K562 (cell line): Measurements from ENCODE around the gene SLFNL1. TPM values are rescaled to one million over a fixed set of nuclear protein-coding genes. Genes with fewer than 3 reads are reported as not detected.

Source experiments
- ADNP ChIP-seq: fragments of 200-800 bp; sonication (Bioruptor generic); IDR thresholded peaks from 2 replicates; pipeline ENCODE4 v1.6.1; 2016; ENCODE audit warnings: missing genetic modification characterization, missing compliant biosample characterization
- ARID1B ChIP-seq: fragments of 450-650 bp; IDR thresholded peaks from 2 replicates; pipeline ENCODE4 v1.6.1; 2016; ENCODE audit warnings: antibody characterized with exemption, mild to moderate bottlenecking, inconsistent platforms
- ARID2 ChIP-seq: fragments of 450-650 bp; IDR thresholded peaks from 2 replicates; pipeline ENCODE4 v1.6.1; 2017; ENCODE audit warnings: antibody characterized with exemption, mild to moderate bottlenecking
- ATF1 ChIP-seq, 2 experiments: fragments of 450-650 bp in 1 of 2; IDR thresholded peaks; 2 replicates each; pipeline ENCODE4 v1.6.1; 2016; ENCODE audit warnings: missing compliant biosample characterization in 1 of 2, missing genetic modification characterization in 1 of 2
- DDX20 ChIP-seq: fragments of 450-650 bp; IDR thresholded peaks from 2 replicates; pipeline ENCODE4 v1.6.1; 2016; ENCODE audit warnings: missing genetic modification characterization, low read depth, mild to moderate bottlenecking, missing compliant biosample characterization, moderate library complexity
- ELF1 ChIP-seq: fragments of 200-800 bp; sonication (Bioruptor generic); IDR thresholded peaks from 2 replicates; pipeline ENCODE4 v1.6.1; 2016; ENCODE audit warnings: missing genetic modification characterization, missing compliant biosample characterization
- EZH2 ChIP-seq: IDR thresholded peaks from 2 replicates; pipeline ENCODE4 v1.6.1; 2012; ENCODE audit warnings: low read depth, mild to moderate bottlenecking, inconsistent platforms, low read length, borderline replicate concordance
- MAX ChIP-seq: sonication (generic); formaldehyde crosslinking; IDR thresholded peaks from 2 replicates; pipeline ENCODE4 v1.9.0; 2022; ENCODE audit warnings: mild to moderate bottlenecking, missing genetic modification reagents
- NRF1 ChIP-seq, 2 experiments: fragments of 450-650 bp; IDR thresholded peaks in 1 of 2; conservative IDR thresholded peaks in 1 of 2; 2 replicates each; pipeline ENCODE4 v1.6.1; 2014; ENCODE audit warnings: mild to moderate bottlenecking in 2 of 2
- NUFIP1 ChIP-seq: fragments of 450-650 bp; IDR thresholded peaks from 2 replicates; pipeline ENCODE4 v1.6.1; 2018; ENCODE audit not compliant: partially characterized antibody
- PHB ChIP-seq: fragments of 250-450 bp; sonication (Bioruptor Pico); IDR thresholded peaks from 2 replicates; pipeline ENCODE4 v1.5.0; 2021
- POU5F1 ChIP-seq: fragments of 150-350 bp; IDR thresholded peaks from 2 replicates; pipeline ENCODE4 v1.6.1; 2014; ENCODE audit warnings: borderline replicate concordance, low read length, low read depth, mild to moderate bottlenecking; ENCODE audit not compliant: partially characterized antibody
- PURB ChIP-seq: sonication (generic); formaldehyde crosslinking; IDR thresholded peaks from 2 replicates; pipeline ENCODE4 v1.9.0; 2021; ENCODE audit warnings: low read depth, mild to moderate bottlenecking, missing genetic modification reagents
- SMAD1 ChIP-seq: fragments of 150-350 bp; IDR thresholded peaks from 2 replicates; pipeline ENCODE4 v1.6.1; 2014; ENCODE audit warnings: low read length, low read depth; ENCODE audit not compliant: partially characterized antibody
- SMAD2 ChIP-seq: fragments of 150-350 bp; IDR thresholded peaks from 2 replicates; pipeline ENCODE4 v1.6.1; 2014; ENCODE audit warnings: low read depth, mild to moderate bottlenecking, low read length
- SPI1 ChIP-seq: IDR thresholded peaks from 2 replicates; pipeline ENCODE4 v1.6.1; 2011; ENCODE audit warnings: low read depth, low read length, control low read depth, borderline replicate concordance
- TAF15 ChIP-seq: fragments of 200-400 bp; formaldehyde crosslinking; IDR thresholded peaks from 2 replicates; pipeline ENCODE4 v1.6.1; 2017; ENCODE audit warnings: mild to moderate bottlenecking, low read depth, low read length, moderate library complexity
- TBP ChIP-seq: optimal IDR thresholded peaks from 2 replicates; pipeline ENCODE3; 2011; ENCODE audit warnings: low read depth, low read length, improper control_type of control experiment
- TEAD1 ChIP-seq, 2 experiments: fragments of 450-650 bp in 1 of 2; sonication (generic) in 1 of 2; formaldehyde crosslinking; IDR thresholded peaks; 2 replicates each; pipeline versions ENCODE4 v1.4.0 to v1.8.0; 2020 to 2022; ENCODE audit warnings: mild to moderate bottlenecking in 2 of 2, missing genetic modification reagents in 1 of 2
- XRCC3 ChIP-seq: fragments of 450-650 bp; IDR thresholded peaks from 2 replicates; pipeline ENCODE4 v1.6.1; 2017; ENCODE audit warnings: mild to moderate bottlenecking, moderate library complexity
- ZBTB8A ChIP-seq: fragments of 450-650 bp; IDR thresholded peaks from 2 replicates; pipeline ENCODE4 v1.6.1; 2018; ENCODE audit warnings: mild to moderate bottlenecking, moderate library complexity; ENCODE audit not compliant: partially characterized antibody
- ZC3H4 ChIP-seq: sonication (generic); formaldehyde crosslinking; IDR thresholded peaks from 2 replicates; pipeline ENCODE4 v1.9.0; 2021; ENCODE audit warnings: missing genetic modification reagents, borderline replicate concordance
- ZNF121 ChIP-seq: sonication (generic); formaldehyde crosslinking; conservative IDR thresholded peaks from 2 replicates; pipeline ENCODE4 v1.8.0; 2022; ENCODE audit warnings: missing genetic modification reagents
- ZNF134 ChIP-seq: fragments of 250-450 bp; sonication (Bioruptor Pico); conservative IDR thresholded peaks from 2 replicates; pipeline ENCODE4 v1.4.0; 2020
- ZNF23 ChIP-seq: fragments of 250-450 bp; sonication (Bioruptor Pico); IDR thresholded peaks from 2 replicates; pipeline ENCODE4 v1.4.0; 2020; ENCODE audit warnings: mild to moderate bottlenecking
- ZNF282 ChIP-seq: sonication (generic); formaldehyde crosslinking; IDR thresholded peaks from 2 replicates; pipeline ENCODE4 v1.8.1; 2023; ENCODE audit warnings: missing genetic modification reagents
- ZNF324 ChIP-seq: fragments of 250-450 bp; sonication (Bioruptor Pico); IDR thresholded peaks from 2 replicates; pipeline ENCODE4 v1.4.0; 2020; ENCODE audit warnings: mild to moderate bottlenecking
- ZNF511 ChIP-seq: sonication (generic); formaldehyde crosslinking; IDR thresholded peaks from 2 replicates; pipeline ENCODE4 v1.8.0; 2022; ENCODE audit warnings: mild to moderate bottlenecking, missing genetic modification reagents
- ZNF586 ChIP-seq: fragments of 450-650 bp; formaldehyde crosslinking; conservative IDR thresholded peaks from 2 replicates; pipeline ENCODE4 v1.4.0; 2020; ENCODE audit warnings: mild to moderate bottlenecking, moderate library complexity
- polyA plus RNA-seq, 8 experiments: library from polyadenylated mRNA; depleted of rRNA in 4 of 8; stranded (reverse) in 5 of 8; unstranded in 3 of 8; fragments of >200 nt; fragmentation: Nextera tagmentation in 2 of 8; fragmentation: Illumina TruSeq in 1 of 8; extraction: Ambion mirVana in 2 of 8; extraction: Trizol in 1 of 8; gene quantifications; 2 replicates each; pipeline versions ENCODE4 v1.2.1 to v1.2.3, GENCODE V29; 2011 to 2014; ENCODE audit warnings: inconsistent platforms in 1 of 8, missing spikeins in 1 of 8
- total RNA-seq, 7 experiments: library from RNA; depleted of rRNA in 6 of 7; stranded (reverse); fragments of >200 nt in 6 of 7; fragmentation: Illumina TruSeq in 2 of 7; extraction: Trizol in 2 of 7; gene quantifications; 2 replicates each; pipeline versions ENCODE4 v1.2.1 to v1.2.3, GENCODE V29; 2011 to 2021; ENCODE audit warnings: low replicate concordance in 1 of 7
- TF ChIP-seq, protein P1 (sequence below): fragments of 450-650 bp; IDR thresholded peaks from 2 replicates; pipeline ENCODE4 v1.6.1; 2016; ENCODE audit warnings: mild to moderate bottlenecking

The SLFNL1 gene
- total and polyA plus RNA-seq, 9 of the 15 experiments (the other 6 are each of a cell fraction or from before 2014, with no cell fraction given): 0.05 to 0.14 (median 0.06) TPM; not detected in 5

DNA sequence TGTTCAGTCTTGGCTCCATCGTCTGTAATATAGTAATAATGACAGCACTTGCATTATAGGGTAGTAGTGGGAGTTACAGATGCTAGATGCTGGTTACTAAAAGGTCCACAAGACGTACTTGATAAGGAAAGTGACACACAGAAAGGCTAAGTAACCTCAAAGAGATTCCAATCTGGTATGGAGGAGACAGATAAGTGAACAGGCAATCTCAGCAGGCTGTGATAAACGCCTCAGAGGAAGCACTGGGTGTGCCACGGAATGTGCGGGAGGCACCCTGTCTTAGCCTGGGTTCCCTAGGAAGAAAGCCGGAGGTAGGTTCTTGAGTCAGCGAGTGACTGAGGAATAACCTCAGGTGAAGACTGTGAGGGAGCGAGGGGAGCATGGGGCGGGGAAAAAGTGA is 46.6 kb downstream of the SLFNL1 start (continued):
- no peak for TF ChIP-seq ATF1 (CRISPR knock-in tag; IDR thresholded peaks at IDR 0.05)
- peak; percentile 40; the same call in 1 of the 2 replicates for TF ChIP-seq ATF1 (tag; IDR thresholded peaks at IDR 0.05)
- TF ChIP-seq, protein P1, sequence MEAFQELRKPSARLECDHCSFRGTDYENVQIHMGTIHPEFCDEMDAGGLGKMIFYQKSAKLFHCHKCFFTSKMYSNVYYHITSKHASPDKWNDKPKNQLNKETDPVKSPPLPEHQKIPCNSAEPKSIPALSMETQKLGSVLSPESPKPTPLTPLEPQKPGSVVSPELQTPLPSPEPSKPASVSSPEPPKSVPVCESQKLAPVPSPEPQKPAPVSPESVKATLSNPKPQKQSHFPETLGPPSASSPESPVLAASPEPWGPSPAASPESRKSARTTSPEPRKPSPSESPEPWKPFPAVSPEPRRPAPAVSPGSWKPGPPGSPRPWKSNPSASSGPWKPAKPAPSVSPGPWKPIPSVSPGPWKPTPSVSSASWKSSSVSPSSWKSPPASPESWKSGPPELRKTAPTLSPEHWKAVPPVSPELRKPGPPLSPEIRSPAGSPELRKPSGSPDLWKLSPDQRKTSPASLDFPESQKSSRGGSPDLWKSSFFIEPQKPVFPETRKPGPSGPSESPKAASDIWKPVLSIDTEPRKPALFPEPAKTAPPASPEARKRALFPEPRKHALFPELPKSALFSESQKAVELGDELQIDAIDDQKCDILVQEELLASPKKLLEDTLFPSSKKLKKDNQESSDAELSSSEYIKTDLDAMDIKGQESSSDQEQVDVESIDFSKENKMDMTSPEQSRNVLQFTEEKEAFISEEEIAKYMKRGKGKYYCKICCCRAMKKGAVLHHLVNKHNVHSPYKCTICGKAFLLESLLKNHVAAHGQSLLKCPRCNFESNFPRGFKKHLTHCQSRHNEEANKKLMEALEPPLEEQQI: no peak
- no peak for TF ChIP-seq XRCC3
- TF ChIP-seq NRF1 (conservative IDR thresholded peaks at IDR 0.05 in 1 of 2, IDR thresholded peaks at IDR 0.05 in 1 of 2): peak in 1 of 2 experiments; percentile 30; a peak in 1 of 4 replicates
- TF ChIP-seq TAF15: no peak
- no peak for TF ChIP-seq ARID2
- TF ChIP-seq DDX20: peak; percentile 75; the same call in 1 of the 2 replicates
- TF ChIP-seq ZNF121 (CRISPR knock-in tag): no peak
- peak; percentile 61 for TF ChIP-seq ZNF134 (CRISPR knock-in tag)
- TF ChIP-seq ZNF282 (CRISPR knock-in tag): no peak
- TF ChIP-seq PURB (CRISPR knock-in tag): no peak
- TF ChIP-seq ZNF324: no peak
- TF ChIP-seq SPI1: 0 out of 2 replicates have a peak, but pooled peaks have one; percentile 7
- peak; percentile 9; the same call in 1 of the 2 replicates for TF ChIP-seq ELF1 (tag)
- TF ChIP-seq SMAD2: no peak
- no peak for TF ChIP-seq ZNF586 (CRISPR knock-in tag)
- TF ChIP-seq ZBTB8A: no peak
- TF ChIP-seq ZC3H4 (CRISPR knock-in tag): no peak
- peak; percentile 65 to 99; a peak in 3 of 4 replicates for TF ChIP-seq TEAD1 (CRISPR knock-in tag; IDR thresholded peaks at IDR 0.05)
- peak; percentile 79 for TF ChIP-seq ADNP (tag)
- TF ChIP-seq SMAD1: peak; percentile 63
- TF ChIP-seq NUFIP1: no peak
- no peak for TF ChIP-seq ZNF23
- TF ChIP-seq MAX (CRISPR knock-in tag): no peak
- no peak for TF ChIP-seq EZH2
- no peak for TF ChIP-seq PHB (CRISPR knock-in tag)
- no peak for TF ChIP-seq TBP
- TF ChIP-seq ARID1B: peak; percentile 97
- TF ChIP-seq ZNF511: no peak
- TF ChIP-seq POU5F1: no peak
